DOHH2 (cell line): Measurements from ENCODE around the gene TBC1D2B.

Experiments used
- EZH2phosphoT487 ChIP-seq: fragments of 200-600 bp; sonication (generic); IDR thresholded peaks from 2 replicates; pipeline ENCODE4 v1.6.1; 2017; ENCODE audit warnings: borderline replicate concordance, mild to moderate bottlenecking, antibody characterized with exemption, low read length, moderate library complexity, mixed read lengths
- TF ChIP-seq, protein P1 (sequence below): fragments of 200-600 bp; sonication (generic); IDR thresholded peaks from one replicate; pipeline ENCODE4 v1.5.1; 2014; ENCODE audit warnings: antibody characterized with exemption, mild to moderate bottlenecking, low read depth, low read length; ENCODE audit not compliant: poor library complexity, severe bottlenecking

GRCh38 chr15:78110916-78111475 lies 33.5 kb upstream of the TBC1D2B start:
- TF ChIP-seq, protein P1, sequence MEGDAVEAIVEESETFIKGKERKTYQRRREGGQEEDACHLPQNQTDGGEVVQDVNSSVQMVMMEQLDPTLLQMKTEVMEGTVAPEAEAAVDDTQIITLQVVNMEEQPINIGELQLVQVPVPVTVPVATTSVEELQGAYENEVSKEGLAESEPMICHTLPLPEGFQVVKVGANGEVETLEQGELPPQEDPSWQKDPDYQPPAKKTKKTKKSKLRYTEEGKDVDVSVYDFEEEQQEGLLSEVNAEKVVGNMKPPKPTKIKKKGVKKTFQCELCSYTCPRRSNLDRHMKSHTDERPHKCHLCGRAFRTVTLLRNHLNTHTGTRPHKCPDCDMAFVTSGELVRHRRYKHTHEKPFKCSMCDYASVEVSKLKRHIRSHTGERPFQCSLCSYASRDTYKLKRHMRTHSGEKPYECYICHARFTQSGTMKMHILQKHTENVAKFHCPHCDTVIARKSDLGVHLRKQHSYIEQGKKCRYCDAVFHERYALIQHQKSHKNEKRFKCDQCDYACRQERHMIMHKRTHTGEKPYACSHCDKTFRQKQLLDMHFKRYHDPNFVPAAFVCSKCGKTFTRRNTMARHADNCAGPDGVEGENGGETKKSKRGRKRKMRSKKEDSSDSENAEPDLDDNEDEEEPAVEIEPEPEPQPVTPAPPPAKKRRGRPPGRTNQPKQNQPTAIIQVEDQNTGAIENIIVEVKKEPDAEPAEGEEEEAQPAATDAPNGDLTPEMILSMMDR: no peak
- no peak for TF ChIP-seq EZH2phosphoT487
